HepG2 (cell line): Measurements from ENCODE around the gene ANKRD11. TPM values are rescaled to one million over a fixed set of nuclear protein-coding genes. Genes with fewer than 3 reads are reported as not detected.

Source experiments
- AGO1 ChIP-seq: fragments of 200-400 bp; formaldehyde crosslinking; IDR thresholded peaks from 2 replicates; pipeline ENCODE4 v1.6.1; 2017; ENCODE audit warnings: mild to moderate bottlenecking, low read depth, low read length, moderate library complexity; ENCODE audit not compliant: poor library complexity, severe bottlenecking
- ATF1 ChIP-seq: IDR thresholded peaks from 2 replicates; pipeline ENCODE4 v1.6.1; 2016; ENCODE audit warnings: mild to moderate bottlenecking, control low read depth
- ATF7 ChIP-seq, 2 experiments: fragments of 450-650 bp in 1 of 2; sonication (generic) in 1 of 2; formaldehyde crosslinking in 1 of 2; IDR thresholded peaks; 2 replicates each; pipeline versions ENCODE4 v1.4.0 to v1.6.1; 2016 to 2020; ENCODE audit warnings: antibody characterized with exemption in 1 of 2, mild to moderate bottlenecking in 1 of 2, missing genetic modification reagents in 1 of 2
- ELK4 ChIP-seq: sonication (generic); formaldehyde crosslinking; IDR thresholded peaks from 2 replicates; pipeline ENCODE4 v1.9.0; 2021; ENCODE audit warnings: missing genetic modification reagents, borderline replicate concordance
- EP300 ChIP-seq, 3 experiments: sonication (generic) in 1 of 3; formaldehyde crosslinking in 1 of 3; IDR thresholded peaks; 2 replicates each; pipeline versions ENCODE4 v1.5.1 to v1.6.1; 2011 to 2020; ENCODE audit warnings: low read depth in 2 of 3, low read length in 2 of 3, borderline replicate concordance in 1 of 3, improper control_type of control experiment in 1 of 3, mild to moderate bottlenecking in 1 of 3, missing genetic modification reagents in 1 of 3, moderate library complexity in 1 of 3
- KMT2B ChIP-seq: IDR thresholded peaks from 2 replicates; pipeline ENCODE4 v1.6.1; 2016; ENCODE audit warnings: missing genetic modification reagents, missing compliant biosample characterization
- POLR2G ChIP-seq: fragments of 200-400 bp; formaldehyde crosslinking; IDR thresholded peaks from 2 replicates; pipeline ENCODE4 v1.6.1; 2018; ENCODE audit warnings: mild to moderate bottlenecking, low read depth, low read length, moderate library complexity
- RXRA ChIP-seq: sonication (generic); formaldehyde crosslinking; IDR thresholded peaks from 2 replicates; pipeline ENCODE4 v1.5.1; 2020; ENCODE audit warnings: missing genetic modification reagents
- SIN3A ChIP-seq: IDR thresholded peaks from 2 replicates; pipeline ENCODE4 v1.6.1; 2011; ENCODE audit warnings: low read depth, mild to moderate bottlenecking, control low read depth, low read length, borderline replicate concordance
- TBL1XR1 ChIP-seq: fragments of 150-350 bp; IDR thresholded peaks from 2 replicates; pipeline ENCODE4 v1.6.1; 2014; ENCODE audit warnings: borderline replicate concordance, low read length; ENCODE audit not compliant: partially characterized antibody
- TBX2 ChIP-seq: sonication (generic); formaldehyde crosslinking; IDR thresholded peaks from 2 replicates; pipeline ENCODE4 v1.5.0; 2020; ENCODE audit warnings: missing genetic modification reagents, mild to moderate bottlenecking, borderline replicate concordance
- TBX3 ChIP-seq: fragments of 450-650 bp; IDR thresholded peaks from 2 replicates; pipeline ENCODE4 v1.6.1; 2017; ENCODE audit warnings: antibody characterized with exemption, mild to moderate bottlenecking, inconsistent platforms, borderline replicate concordance
- TCF7 ChIP-seq: sonication (generic); IDR thresholded peaks from 2 replicates; pipeline ENCODE4 v1.6.1; 2016; ENCODE audit warnings: antibody characterized with exemption, low read depth
- TEAD3 ChIP-seq: optimal IDR thresholded peaks from 2 replicates; pipeline ENCODE3; 2016; ENCODE audit warnings: borderline replicate concordance
- TGIF2 ChIP-seq: IDR thresholded peaks from 2 replicates; pipeline ENCODE4 v1.6.1; 2016; ENCODE audit warnings: control low read depth, missing compliant biosample characterization
- ZBTB7A ChIP-seq: sonication (generic); formaldehyde crosslinking; IDR thresholded peaks from 2 replicates; pipeline ENCODE4 v1.8.0; 2022; ENCODE audit warnings: mild to moderate bottlenecking, missing genetic modification reagents
- ZNF121 ChIP-seq: sonication (generic); formaldehyde crosslinking; IDR thresholded peaks from 2 replicates; pipeline ENCODE4 v1.5.0; 2020; ENCODE audit warnings: mild to moderate bottlenecking, missing genetic modification reagents
- ZNF3 ChIP-seq: IDR thresholded peaks from 2 replicates; pipeline ENCODE4 v1.7.0; 2017; ENCODE audit warnings: inconsistent platforms
- ZNF446 ChIP-seq: sonication (generic); formaldehyde crosslinking; IDR thresholded peaks from 2 replicates; pipeline ENCODE4 v1.5.0; 2020; ENCODE audit warnings: mild to moderate bottlenecking, missing genetic modification reagents
- ZNF7 ChIP-seq: IDR thresholded peaks from 2 replicates; pipeline ENCODE4 v1.6.1; 2016; ENCODE audit warnings: missing biosample characterization, missing genetic modification reagents
- ZNF75D ChIP-seq: sonication (generic); formaldehyde crosslinking; IDR thresholded peaks from 2 replicates; pipeline ENCODE4 v1.8.1; 2023; ENCODE audit warnings: missing genetic modification reagents, mild to moderate bottlenecking, borderline replicate concordance
- polyA plus RNA-seq, 8 experiments: library from polyadenylated mRNA; depleted of rRNA in 3 of 8; stranded (reverse) in 7 of 8; unstranded in 1 of 8; fragments of >200 nt; fragmentation: Illumina TruSeq in 4 of 8; extraction: Trizol in 4 of 8; gene quantifications; 2 replicates each; pipeline versions ENCODE4 v1.2.1 to v1.2.3, GENCODE V29; 2011 to 2016; ENCODE audit warnings: low read depth in 4 of 8, missing spikeins in 1 of 8, mixed read lengths in 1 of 8; ENCODE audit not compliant: insufficient read depth in 1 of 8
- total RNA-seq, 5 experiments: library from RNA; depleted of rRNA; stranded (reverse); fragments of >200 nt; fragmentation: Illumina TruSeq; extraction: Trizol; gene quantifications; 2 replicates each; pipeline ENCODE4 v1.2.3, GENCODE V29; 2016; ENCODE audit warnings: low read depth in 1 of 5
- TF ChIP-seq, protein P1 (sequence below): sonication (generic); formaldehyde crosslinking; IDR thresholded peaks from 2 replicates; pipeline ENCODE4 v1.5.0; 2020; ENCODE audit warnings: missing genetic modification reagents
- TF ChIP-seq, protein P2 (sequence below): sonication (generic); IDR thresholded peaks from 2 replicates; pipeline ENCODE4 v1.6.1; 2016; ENCODE audit warnings: low read depth, borderline replicate concordance
- TF ChIP-seq, protein P3 (sequence below): sonication (generic); formaldehyde crosslinking; IDR thresholded peaks from 2 replicates; pipeline ENCODE4 v1.4.0; 2020; ENCODE audit warnings: missing genetic modification reagents

The ANKRD11 gene
- total and polyA plus RNA-seq, 2 of the 13 experiments (the other 11 are each of a cell fraction or from before 2014, with no cell fraction given), result 21.4 to 38.4 TPM

GRCh38 chr16:89412811-89413210 is 77.5 kb downstream of the ANKRD11 start (continued):
- TF ChIP-seq, protein P1, sequence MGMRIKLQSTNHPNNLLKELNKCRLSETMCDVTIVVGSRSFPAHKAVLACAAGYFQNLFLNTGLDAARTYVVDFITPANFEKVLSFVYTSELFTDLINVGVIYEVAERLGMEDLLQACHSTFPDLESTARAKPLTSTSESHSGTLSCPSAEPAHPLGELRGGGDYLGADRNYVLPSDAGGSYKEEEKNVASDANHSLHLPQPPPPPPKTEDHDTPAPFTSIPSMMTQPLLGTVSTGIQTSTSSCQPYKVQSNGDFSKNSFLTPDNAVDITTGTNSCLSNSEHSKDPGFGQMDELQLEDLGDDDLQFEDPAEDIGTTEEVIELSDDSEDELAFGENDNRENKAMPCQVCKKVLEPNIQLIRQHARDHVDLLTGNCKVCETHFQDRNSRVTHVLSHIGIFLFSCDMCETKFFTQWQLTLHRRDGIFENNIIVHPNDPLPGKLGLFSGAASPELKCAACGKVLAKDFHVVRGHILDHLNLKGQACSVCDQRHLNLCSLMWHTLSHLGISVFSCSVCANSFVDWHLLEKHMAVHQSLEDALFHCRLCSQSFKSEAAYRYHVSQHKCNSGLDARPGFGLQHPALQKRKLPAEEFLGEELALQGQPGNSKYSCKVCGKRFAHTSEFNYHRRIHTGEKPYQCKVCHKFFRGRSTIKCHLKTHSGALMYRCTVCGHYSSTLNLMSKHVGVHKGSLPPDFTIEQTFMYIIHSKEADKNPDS (CRISPR knock-in tag), result no peak
- no peak for TF ChIP-seq ZNF121 (CRISPR knock-in tag)
- peak; percentile 63 for TF ChIP-seq TBL1XR1
- TF ChIP-seq TGIF2, result 0 out of 2 replicates have a peak, but pooled peaks have one; percentile 18
- peak in 1 of 2 experiments; percentile 72; a peak in 2 of 4 replicates for TF ChIP-seq EP300 (IDR thresholded peaks at IDR 0.05; ENCODE audit: low read depth in 2 of 2, low read length in 2 of 2)
- no peak for TF ChIP-seq EP300 (CRISPR knock-in tag; IDR thresholded peaks at IDR 0.05; ENCODE audit: borderline replicate concordance)
- TF ChIP-seq AGO1, result no peak
- TF ChIP-seq ZNF446 (CRISPR knock-in tag), result no peak
- TF ChIP-seq TBX2, result peak; percentile 37; the same call in 1 of the 2 replicates
- TF ChIP-seq TEAD3, result peak; percentile 78
- no peak for TF ChIP-seq ZNF75D (CRISPR knock-in tag)
- no peak for TF ChIP-seq ATF1 (CRISPR knock-in tag)
- TF ChIP-seq KMT2B, result no peak
- TF ChIP-seq, protein P2, sequence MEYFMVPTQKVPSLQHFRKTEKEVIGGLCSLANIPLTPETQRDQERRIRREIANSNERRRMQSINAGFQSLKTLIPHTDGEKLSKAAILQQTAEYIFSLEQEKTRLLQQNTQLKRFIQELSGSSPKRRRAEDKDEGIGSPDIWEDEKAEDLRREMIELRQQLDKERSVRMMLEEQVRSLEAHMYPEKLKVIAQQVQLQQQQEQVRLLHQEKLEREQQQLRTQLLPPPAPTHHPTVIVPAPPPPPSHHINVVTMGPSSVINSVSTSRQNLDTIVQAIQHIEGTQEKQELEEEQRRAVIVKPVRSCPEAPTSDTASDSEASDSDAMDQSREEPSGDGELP, result peak; percentile 98
- TF ChIP-seq TBX3, result no peak
- TF ChIP-seq ATF7 (IDR thresholded peaks at IDR 0.05), result no peak
- no peak for TF ChIP-seq ATF7 (CRISPR knock-in tag; IDR thresholded peaks at IDR 0.05)
- TF ChIP-seq POLR2G, result no peak
- TF ChIP-seq TCF7, result no peak
- TF ChIP-seq ZBTB7A (CRISPR knock-in tag), result no peak
- no peak for TF ChIP-seq ZNF3
- peak; percentile 98 for TF ChIP-seq RXRA
- TF ChIP-seq, protein P3, sequence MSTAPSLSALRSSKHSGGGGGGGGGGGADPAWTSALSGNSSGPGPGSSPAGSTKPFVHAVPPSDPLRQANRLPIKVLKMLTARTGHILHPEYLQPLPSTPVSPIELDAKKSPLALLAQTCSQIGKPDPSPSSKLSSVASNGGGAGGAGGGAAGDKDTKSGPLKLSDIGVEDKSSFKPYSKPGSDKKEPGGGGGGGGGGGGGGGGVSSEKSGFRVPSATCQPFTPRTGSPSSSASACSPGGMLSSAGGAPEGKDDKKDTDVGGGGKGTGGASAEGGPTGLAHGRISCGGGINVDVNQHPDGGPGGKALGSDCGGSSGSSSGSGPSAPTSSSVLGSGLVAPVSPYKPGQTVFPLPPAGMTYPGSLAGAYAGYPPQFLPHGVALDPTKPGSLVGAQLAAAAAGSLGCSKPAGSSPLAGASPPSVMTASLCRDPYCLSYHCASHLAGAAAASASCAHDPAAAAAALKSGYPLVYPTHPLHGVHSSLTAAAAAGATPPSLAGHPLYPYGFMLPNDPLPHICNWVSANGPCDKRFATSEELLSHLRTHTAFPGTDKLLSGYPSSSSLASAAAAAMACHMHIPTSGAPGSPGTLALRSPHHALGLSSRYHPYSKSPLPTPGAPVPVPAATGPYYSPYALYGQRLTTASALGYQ (CRISPR knock-in tag), result peak; percentile 56; the same call in 1 of the 2 replicates
- peak; percentile 74; the same call in 1 of the 2 replicates for TF ChIP-seq SIN3A
- no peak for TF ChIP-seq ZNF7 (CRISPR knock-in tag)
- TF ChIP-seq ELK4, result no peak
